ENCODE data around the gene MAK.

- TF ChIP-seq, protein P1, sequence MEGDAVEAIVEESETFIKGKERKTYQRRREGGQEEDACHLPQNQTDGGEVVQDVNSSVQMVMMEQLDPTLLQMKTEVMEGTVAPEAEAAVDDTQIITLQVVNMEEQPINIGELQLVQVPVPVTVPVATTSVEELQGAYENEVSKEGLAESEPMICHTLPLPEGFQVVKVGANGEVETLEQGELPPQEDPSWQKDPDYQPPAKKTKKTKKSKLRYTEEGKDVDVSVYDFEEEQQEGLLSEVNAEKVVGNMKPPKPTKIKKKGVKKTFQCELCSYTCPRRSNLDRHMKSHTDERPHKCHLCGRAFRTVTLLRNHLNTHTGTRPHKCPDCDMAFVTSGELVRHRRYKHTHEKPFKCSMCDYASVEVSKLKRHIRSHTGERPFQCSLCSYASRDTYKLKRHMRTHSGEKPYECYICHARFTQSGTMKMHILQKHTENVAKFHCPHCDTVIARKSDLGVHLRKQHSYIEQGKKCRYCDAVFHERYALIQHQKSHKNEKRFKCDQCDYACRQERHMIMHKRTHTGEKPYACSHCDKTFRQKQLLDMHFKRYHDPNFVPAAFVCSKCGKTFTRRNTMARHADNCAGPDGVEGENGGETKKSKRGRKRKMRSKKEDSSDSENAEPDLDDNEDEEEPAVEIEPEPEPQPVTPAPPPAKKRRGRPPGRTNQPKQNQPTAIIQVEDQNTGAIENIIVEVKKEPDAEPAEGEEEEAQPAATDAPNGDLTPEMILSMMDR (IDR thresholded peaks at IDR 0.05 in 4 of 5, conservative IDR thresholded peaks at IDR 0.05 in 1 of 5), result no peak
- TF ChIP-seq POLR2A (IDR thresholded peaks at IDR 0.05), result no peak
These were observed 29.2 kb downstream of the MAK start for GRCh38 chr6:10809098-10809497.

Data from gastrocnemius medialis (tissue), 4 donors.